ACHN (cell line): ENCODE measurements around the gene NUTM2G.
"Not testable (repeated sequence)": the region's sequence is repeated elsewhere in the genome, so short reads cannot be mapped to it uniquely, and the experiment has no call there.

Experiments used
- DNase-seq: peaks from one replicate; pipeline ENCODE4 v3.0.0-alpha.2; 2015
- in situ Hi-C: cut with HindIII; loops from 2 replicates; pipeline ENCODE4 v1.10.0; 2017; ENCODE audit warnings: low sequenced_read_pairs, low pct_ligation_motif_present, low pct_unique_long_range_greater_than_20kb

Gene NUTM2G, protein sequence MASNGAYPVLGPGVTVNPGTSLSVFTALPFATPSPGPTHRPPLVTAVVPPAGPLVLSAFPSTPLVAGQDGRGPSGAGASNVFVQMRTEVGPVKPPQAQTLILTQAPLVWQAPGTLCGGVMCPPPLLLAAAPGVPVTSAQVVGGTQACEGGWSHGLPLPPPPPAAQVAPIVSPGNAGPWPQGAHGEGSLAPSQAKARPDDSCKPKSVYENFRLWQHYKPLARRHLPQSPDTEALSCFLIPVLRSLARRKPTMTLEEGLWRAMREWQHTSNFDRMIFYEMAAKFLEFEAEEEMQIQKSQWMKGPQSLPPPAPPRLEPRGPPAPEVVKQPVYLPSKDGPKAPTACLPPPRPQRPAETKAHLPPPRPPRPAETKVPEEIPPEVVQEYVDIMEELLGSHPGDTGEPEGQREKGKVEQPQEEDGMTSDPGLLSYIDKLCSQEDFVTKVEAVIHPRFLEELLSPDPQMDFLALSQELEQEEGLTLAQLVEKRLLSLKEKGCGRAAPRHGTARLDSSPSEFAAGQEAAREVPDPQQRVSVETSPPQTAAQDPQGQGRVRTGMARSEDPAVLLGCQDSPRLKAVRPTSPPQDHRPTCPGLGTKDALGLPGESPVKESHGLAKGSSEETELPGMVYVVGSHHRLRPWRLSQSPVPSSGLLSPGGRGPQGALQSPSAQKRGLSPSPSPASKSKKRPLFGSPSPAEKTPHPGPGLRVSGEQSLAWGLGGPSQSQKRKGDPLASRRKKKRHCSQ

DNA sequence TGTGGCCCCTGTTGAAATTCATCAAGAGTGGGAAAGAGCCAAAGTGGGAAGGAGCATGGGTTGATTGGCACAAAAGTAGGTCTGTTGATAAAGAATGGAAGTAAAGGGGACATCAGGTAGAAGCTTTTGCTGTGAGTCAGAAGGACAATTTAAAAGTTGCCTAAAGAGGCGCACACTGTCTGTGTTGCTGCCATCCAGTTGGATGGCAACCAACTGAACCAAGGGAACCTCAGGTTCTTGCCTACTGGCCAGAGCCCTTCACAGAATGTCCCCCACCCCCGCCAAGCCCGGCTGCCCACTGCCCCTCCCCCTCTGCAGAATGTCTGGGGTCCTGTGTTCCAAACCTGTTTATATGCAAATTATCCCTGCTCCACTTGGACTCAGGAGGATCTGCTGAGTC, at the start of gene NUTM2G:
Gene NUTM2G, plus strand, starts transcription at position 301 of the 400 bp plus-strand sequence. CDS start 182 bp downstream, outside the sequence.
- in situ Hi-C loops = not testable (repeated sequence)

DNA sequence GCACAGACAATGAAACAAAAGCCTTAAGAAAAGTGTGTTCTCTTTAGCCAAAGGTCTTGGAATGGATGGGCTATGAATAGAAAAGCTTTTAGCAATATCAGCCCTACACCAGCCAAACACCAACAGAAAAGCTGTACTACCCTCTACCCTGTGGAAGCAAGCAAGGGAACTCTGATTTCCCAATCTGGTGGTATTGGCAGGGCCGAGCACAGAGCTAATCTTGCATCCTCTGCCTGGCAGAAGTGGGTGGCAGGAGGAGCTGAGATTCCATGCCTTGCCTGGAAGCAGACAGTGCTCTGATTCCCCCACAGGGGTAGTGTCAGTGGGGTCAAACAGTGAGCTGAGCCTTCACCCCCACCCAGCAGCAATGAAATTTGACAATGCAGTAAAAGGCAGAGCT, 44.7 kb upstream of the NUTM2G start:
- no peak for DNase-seq
- in situ Hi-C loops = no loop called here

More for the DNA sequence above, at the start of gene NUTM2G:
- DNase-seq = not testable (repeated sequence)

GRCh38 chr9:96884443-96884842, 44.2 kb upstream of the NUTM2G start:
- in situ Hi-C loops = no loop called here
- DNase-seq = peak; percentile 83

DNA sequence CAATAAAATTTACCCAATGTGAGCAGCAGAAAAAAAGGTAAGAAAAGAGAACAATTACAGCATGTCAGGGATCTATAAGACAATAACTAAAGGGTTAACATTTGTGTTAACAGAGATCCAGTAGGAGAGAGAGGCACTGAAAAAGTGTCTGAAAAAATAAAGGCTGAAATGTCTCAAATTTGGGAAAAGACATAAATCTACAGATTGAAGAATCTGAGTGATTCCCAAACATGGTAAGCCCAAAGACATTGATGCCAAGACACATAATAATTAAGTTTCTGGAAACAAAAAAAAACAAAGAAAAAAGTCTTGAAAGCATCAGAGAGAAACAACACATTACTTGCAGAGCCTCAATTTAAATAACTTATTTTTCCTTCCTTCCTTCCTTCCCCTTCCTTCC, 43.2 kb upstream of the NUTM2G start:
- DNase-seq = no peak
- in situ Hi-C loops = no loop called here

- no peak for DNase-seq
- in situ Hi-C loops = no loop called here
These were observed 40.1 kb upstream of the NUTM2G start for GRCh38 chr9:96888591-96888990.

DNA sequence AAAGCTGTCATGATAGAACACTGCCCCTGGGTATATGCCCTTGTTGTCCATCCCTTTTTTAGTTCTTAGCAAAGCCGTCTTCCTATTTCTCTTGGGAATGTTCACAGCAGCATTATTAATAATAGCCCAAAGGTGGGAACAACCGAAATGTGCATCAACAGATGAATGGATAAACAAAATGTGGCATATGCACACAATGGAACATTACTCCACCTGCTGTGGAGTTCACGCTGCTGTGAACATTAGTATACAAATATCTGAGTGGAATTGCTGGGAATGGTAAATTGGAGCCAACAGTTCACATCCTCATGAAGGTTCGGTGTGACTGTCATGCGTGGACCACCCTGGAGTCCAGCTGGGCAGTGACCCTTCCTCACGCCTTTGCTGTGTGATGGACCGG, 36.5 kb upstream of the NUTM2G start:
- no peak for DNase-seq
- in situ Hi-C loops = no loop called here

- in situ Hi-C loops, DNase-seq: not testable (repeated sequence)
These were observed 28.6 kb upstream of the NUTM2G start for GRCh38 chr9:96900010-96900409.

- in situ Hi-C loops, DNase-seq: not testable (repeated sequence)
These were observed 23.5 kb upstream of the NUTM2G start for GRCh38 chr9:96904947-96905722.

GRCh38 chr9:96908479-96908878, 20.2 kb upstream of the NUTM2G start:
- in situ Hi-C loops, DNase-seq: not testable (repeated sequence)

DNA sequence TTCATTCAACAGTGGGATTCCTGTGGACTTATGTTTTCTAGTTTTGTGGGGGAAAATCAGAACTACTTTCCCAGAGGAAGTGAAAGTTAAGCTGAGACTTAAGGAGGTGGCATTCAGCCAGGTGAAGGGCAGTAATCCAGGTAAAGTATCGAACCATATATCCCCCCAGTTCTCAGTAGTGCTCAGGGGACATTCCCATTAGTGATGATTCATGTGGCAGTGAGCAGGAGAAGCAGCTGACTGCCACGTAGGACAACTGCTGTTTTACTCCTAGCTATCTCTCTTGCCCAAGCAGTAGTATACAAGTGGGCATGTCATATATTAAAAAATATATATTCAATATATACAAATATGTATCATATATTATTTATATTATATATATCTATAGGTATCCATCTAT, 13.1 kb upstream of the NUTM2G start:
- in situ Hi-C loops, DNase-seq: not testable (repeated sequence)

DNA sequence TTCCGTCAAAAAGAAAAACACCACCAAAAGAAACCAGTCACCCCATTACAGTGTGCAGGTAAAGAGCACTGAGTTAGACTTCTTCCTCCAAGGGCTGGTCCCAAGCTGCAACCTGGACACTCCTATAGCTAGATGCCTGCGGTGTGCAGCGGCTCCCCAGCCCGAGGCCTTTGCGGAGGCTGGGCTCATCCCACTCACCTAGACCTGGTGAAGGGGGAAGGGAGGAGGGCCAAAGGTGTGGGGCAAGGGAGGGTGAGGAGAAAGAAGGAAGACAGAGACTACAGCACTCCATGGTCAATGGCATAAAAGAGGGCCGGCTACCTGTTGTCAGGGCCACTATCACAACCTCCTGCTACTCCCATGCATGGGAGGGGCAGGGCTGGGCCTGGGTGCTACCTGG, 12.1 kb upstream of the NUTM2G start:
- in situ Hi-C loops, DNase-seq: not testable (repeated sequence)

DNA sequence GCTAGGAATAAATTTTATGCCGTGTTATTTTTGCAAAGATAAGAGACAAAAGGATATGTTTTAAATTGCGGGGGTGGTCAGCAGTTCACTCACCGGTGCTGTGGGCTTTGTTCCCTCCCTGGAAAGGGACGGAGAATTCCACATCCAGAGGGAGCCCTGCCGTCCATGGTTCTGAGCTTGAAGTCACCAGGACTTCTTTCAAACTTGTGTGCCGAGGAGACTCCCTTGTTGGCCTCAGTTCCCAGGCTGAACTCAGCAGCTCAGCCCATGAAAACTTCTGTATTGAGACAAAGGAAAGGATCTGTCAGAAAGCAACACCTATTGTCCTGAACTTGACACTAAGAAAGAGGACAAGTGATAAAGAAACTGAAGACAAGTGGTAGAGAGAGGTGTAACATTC, 10.1 kb upstream of the NUTM2G start:
- DNase-seq, in situ Hi-C loops: not testable (repeated sequence)

- in situ Hi-C loops, DNase-seq: not testable (repeated sequence)
These were observed 7.8 kb upstream of the NUTM2G start for GRCh38 chr9:96920803-96921202.

GRCh38 chr9:96925587-96925986, 3.1 kb upstream of the NUTM2G start:
- in situ Hi-C loops, DNase-seq: not testable (repeated sequence)

- not testable (repeated sequence) for DNase-seq
These were observed 3.0 kb downstream of the NUTM2G start for GRCh38 chr9:96931665-96932064.

GRCh38 chr9:96934097-96934496, 5.5 kb downstream of the NUTM2G start:
- DNase-seq, in situ Hi-C loops: not testable (repeated sequence)

More at GRCh38 chr9:96931665-96932064, 3.0 kb downstream of the NUTM2G start:
- in situ Hi-C loops = not testable (repeated sequence)

- in situ Hi-C loops, DNase-seq: not testable (repeated sequence)
These were observed 6.1 kb downstream of the NUTM2G start for GRCh38 chr9:96934706-96935105.

- in situ Hi-C loops = not testable (repeated sequence)
These were observed 6.8 kb downstream of the NUTM2G start for GRCh38 chr9:96935401-96935800.

DNA sequence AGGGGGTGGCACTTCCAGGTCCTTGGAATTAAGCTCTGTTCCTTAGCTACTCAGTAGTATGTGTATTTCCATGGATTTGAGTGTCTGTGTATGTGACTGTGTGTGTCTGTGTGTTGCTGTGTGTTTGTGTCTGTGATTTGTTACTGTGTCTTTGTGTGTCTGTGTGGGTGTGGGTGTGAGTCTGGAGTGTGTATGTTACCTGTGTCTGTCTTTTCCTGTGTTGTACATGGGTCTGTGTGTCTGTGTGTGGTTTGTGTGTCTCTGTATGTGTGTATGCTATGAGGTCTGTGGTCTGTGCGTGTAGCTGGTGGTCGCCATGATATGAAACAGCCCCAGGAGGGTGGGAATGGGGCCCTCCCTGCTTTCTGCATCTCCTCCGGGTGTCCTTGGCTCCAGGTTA, 8.8 kb downstream of the NUTM2G start:
- in situ Hi-C loops, DNase-seq: not testable (repeated sequence)

More at GRCh38 chr9:96935401-96935800, 6.8 kb downstream of the NUTM2G start:
- not testable (repeated sequence) for DNase-seq
